ENCODE results near the gene ITGB1BP1. TPM values are rescaled to one million over a fixed set of nuclear protein-coding genes. Genes with fewer than 3 reads are reported as not detected.
A peak's percentile ranks its signal among the peaks of the same experiment; 100 is the strongest.

Gene ITGB1BP1
- total and polyA plus RNA-seq, 9 donors = 43.3 to 107 (median 84.7) TPM

DNA sequence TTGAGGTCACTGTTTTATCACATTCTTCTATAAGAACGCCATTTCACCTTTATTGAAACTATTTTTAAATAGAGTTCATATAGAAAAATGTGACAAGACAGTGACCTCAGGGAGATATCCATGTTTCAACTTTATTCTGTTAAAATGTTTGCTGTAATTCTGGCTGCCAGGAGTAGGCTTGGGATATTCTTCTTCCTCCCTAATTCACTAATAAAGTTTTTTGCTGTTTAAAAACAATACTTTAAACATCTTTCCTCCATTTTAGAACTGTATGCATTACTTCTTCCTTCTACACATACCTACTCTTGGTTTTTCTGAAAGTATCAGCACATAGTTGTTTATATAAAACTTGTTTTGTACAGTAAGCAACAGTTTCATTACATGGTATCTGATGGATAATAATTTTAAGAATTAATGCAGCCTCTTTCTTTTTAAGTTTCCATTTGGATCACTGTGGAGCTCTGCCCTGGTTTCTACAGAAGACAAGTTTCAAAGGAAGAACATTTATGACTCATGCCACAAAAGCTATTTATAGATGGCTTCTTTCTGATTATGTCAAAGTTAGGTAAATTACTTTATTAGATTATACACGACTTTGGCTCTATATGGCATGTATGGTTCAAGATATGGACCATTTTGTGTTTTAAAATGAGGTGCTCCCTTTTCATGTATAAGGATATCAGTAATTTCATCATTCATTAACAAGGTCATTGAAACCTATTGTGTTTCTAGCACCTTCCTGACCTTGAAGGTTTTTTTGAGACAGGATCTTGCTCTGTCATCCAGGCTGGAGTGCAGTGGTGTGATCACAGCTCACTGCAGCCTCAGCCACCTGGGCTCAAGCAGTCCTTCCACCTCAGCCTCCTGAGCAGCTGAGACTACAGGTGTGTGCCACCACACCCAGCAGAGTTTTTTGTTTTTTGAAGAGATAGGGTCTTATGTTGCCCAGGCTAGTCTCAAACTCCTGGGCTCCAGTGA is 7.3 kb upstream of the ITGB1BP1 start:
- WGBS (ENCODE audit: insufficient coverage) = no CpG with 5 or more reads among the region's 2 CpGs

DNA sequence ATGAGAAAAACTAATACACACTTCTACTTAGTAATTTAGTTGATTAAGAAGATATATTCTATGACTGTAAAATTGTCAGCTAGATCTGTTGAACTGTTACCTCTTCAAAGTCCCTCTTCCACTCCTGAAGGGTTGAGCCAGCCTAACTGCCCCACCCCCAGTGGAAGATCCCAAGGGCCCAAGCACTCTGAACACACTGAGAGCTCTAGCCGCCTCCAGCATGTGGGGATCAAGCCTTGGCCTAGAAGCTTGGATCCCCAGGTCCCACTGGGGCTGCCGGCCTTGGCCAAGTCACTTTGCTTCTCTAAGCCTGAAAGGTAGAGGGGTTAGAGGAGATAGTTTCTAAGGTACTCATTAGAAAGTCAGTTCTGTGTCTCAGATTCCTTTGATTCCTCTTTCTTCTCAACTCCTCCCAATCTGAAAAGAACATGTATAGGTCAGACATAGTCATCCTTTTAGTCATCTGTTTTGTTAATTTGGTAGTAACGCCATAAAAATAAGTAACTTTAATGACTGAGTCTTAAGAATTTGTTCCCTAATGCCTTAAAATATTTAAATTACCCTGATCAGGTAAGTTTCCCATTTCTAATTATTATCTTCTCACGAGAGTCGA is 5.7 kb upstream of the ITGB1BP1 start:
- Histone ChIP-seq H3K27ac (ENCODE audit: low read length) (no peak overlapping the region), H3K36me3 (ENCODE audit: control insufficient read depth, insufficient read depth, low read length) (peaks cover 32% of the 10 kb centered on the region)
- WGBS (ENCODE audit: insufficient coverage) = no CpG with 5 or more reads among the region's 5 CpGs

More for the DNA sequence above, 7.3 kb upstream of the ITGB1BP1 start:
- Histone ChIP-seq H3K4me3 (ENCODE audit: low read length) (no peak overlapping the region), H3K27me3 (ENCODE audit: control insufficient read depth, insufficient read depth, low read length) (no peaks in the 10 kb centered on the region), H3K27ac (ENCODE audit: low read length) (no peak overlapping the region), H3K36me3 (ENCODE audit: control insufficient read depth, insufficient read depth, low read length) (peaks cover 40% of the 10 kb centered on the region), H3K4me1 (ENCODE audit: control insufficient read depth, insufficient read depth, low read length) (no peaks in the 10 kb centered on the region), H3K9me3 (replicated peaks; ENCODE audit: control insufficient read depth, low read depth, low read length) (no peaks in the 10 kb centered on the region)
- no peak for DNase-seq

DNA sequence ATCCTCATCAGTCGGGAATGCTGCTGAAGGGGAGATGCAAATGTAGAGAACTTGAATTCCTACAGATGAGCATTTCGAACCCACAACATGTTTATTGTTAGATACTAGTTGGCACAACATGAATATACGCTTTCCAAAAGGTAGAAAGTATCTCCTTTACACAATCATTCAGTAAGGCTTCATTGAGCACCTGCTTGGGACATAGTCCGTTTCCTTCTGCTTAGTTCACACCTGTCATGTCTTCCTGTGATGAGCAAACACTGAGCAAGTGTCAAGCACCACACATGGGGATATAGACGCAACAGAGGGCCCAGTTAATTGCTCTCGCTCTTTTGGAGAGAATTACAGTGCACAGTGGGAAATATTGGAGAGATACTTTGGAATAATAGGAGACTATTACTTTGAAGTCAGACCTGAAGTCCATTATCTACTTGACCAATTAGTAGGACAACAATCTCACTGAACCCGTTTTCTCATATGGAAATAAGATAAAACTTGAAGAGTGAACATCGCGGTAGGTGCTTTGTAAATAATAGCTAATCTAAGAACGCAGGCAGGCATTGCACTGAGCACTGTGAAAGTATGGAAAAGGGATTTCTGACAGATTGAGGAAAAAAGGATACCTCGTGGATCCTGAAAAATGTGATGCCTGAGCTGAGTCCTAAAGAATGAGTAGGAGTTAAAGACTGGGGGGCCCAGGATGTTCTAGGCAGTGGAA is 1.3 kb upstream of the ITGB1BP1 start:
- DNase-seq = no peak
- H3K27me3 ChIP-seq (ENCODE audit: control insufficient read depth, insufficient read depth, low read length) = no peaks in the 10 kb centered on the region
- peak overlapping the region; percentile 96 for H3K27ac ChIP-seq (ENCODE audit: low read length)
- peak overlapping the region; percentile 98 for H3K4me3 ChIP-seq (ENCODE audit: low read length)
- peaks cover 8% of the 10 kb centered on the region for H3K36me3 ChIP-seq (ENCODE audit: control insufficient read depth, insufficient read depth, low read length)
- no peaks in the 10 kb centered on the region for H3K9me3 ChIP-seq (replicated peaks; ENCODE audit: control insufficient read depth, low read depth, low read length)
- H3K4me1 ChIP-seq (ENCODE audit: control insufficient read depth, insufficient read depth, low read length) = peaks cover 27% of the 10 kb centered on the region
- 77% methylated on average over 5 of the region's 11 CpGs for WGBS (ENCODE audit: insufficient coverage)

More for the DNA sequence above, 5.7 kb upstream of the ITGB1BP1 start:
- H3K4me3 ChIP-seq (ENCODE audit: low read length) = no peak overlapping the region
- H3K27me3 ChIP-seq (ENCODE audit: control insufficient read depth, insufficient read depth, low read length) = no peaks in the 10 kb centered on the region
- peaks cover 11% of the 10 kb centered on the region for H3K4me1 ChIP-seq (ENCODE audit: control insufficient read depth, insufficient read depth, low read length)
- H3K9me3 ChIP-seq (replicated peaks; ENCODE audit: control insufficient read depth, low read depth, low read length) = no peaks in the 10 kb centered on the region
- DNase-seq = no peak

DNA sequence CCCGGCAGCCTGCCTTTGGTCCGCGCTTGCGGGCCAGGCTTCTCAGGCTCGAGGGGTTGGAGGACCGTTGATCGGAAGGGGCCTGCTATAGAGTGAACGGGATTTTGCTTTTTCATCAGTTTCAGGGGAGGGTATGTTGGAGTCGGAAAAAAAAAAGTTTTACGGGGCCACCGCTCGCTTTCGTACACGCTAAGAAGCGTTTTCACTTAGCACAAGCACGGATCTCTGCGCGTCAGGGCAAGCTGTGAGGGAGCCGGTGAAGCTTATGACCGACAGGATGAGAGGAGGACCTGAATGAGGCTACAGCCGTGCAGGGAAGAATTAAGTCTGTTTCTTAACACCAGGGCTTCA is 569 bp upstream of the ITGB1BP1 start:
- Histone ChIP-seq H3K27ac (ENCODE audit: low read length) (peak overlapping the region; percentile 96), H3K4me1 (ENCODE audit: control insufficient read depth, insufficient read depth, low read length) (peaks cover 27% of the 10 kb centered on the region), H3K9me3 (replicated peaks; ENCODE audit: control insufficient read depth, low read depth, low read length) (no peaks in the 10 kb centered on the region), H3K27me3 (ENCODE audit: control insufficient read depth, insufficient read depth, low read length) (no peaks in the 10 kb centered on the region), H3K36me3 (ENCODE audit: control insufficient read depth, insufficient read depth, low read length) (peaks cover 6% of the 10 kb centered on the region), H3K4me3 (ENCODE audit: low read length) (peak overlapping the region; percentile 98)
- peak; percentile 33 for DNase-seq
- WGBS (ENCODE audit: insufficient coverage) = 0% methylated on average over 16 of the region's 21 CpGs

DNA sequence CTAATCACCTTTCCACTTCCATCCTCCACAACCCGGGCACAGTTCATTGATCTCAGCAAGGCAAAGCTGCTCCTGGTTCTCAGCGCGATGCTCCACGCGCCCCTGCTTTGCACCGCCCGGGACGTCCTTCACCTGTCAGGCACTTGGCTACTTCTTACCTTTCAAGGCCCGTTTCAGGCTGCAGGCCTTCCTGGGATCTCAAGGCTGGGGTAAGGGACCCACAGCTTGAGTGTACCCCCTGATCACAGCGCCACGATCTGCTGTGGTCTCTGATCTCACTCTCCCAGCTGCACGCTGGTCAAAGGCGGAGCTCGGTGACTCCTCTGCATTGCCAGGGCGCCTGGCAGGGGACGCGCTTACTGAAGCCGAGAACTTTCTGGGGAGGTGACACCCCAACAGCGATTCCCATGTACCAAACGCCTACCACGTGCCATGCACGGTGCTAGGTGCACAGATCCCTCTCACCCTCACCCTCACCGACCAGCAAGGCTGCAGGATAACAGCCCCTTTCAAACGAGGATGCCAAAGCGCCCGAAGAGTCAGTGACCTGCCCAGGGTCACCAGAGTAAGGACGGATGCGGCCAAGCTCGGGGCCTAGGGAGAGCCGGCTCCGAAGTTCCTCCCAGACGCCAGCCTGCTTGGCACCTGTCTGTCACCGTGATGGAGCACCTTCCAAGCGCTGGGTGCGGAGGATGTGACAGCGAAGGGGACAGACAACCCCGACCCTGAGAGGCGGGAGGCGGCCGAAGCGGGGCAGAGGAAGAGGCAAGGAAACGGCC is 818 bp downstream of the ITGB1BP1 start:
- 3% methylated on average over 41 of the region's 42 CpGs for WGBS (ENCODE audit: insufficient coverage)
- peak overlapping the region; percentile 71 for H3K27ac ChIP-seq (ENCODE audit: low read length)
- peak; percentile 45 for DNase-seq
- H3K9me3 ChIP-seq (replicated peaks; ENCODE audit: control insufficient read depth, low read depth, low read length) = no peaks in the 10 kb centered on the region
- no peaks in the 10 kb centered on the region for H3K27me3 ChIP-seq (ENCODE audit: control insufficient read depth, insufficient read depth, low read length)
- H3K36me3 ChIP-seq (ENCODE audit: control insufficient read depth, insufficient read depth, low read length) = peaks cover 5% of the 10 kb centered on the region
- H3K4me3 ChIP-seq (ENCODE audit: low read length) = peak overlapping the region; percentile 98
- peaks cover 27% of the 10 kb centered on the region for H3K4me1 ChIP-seq (ENCODE audit: control insufficient read depth, insufficient read depth, low read length)

DNA sequence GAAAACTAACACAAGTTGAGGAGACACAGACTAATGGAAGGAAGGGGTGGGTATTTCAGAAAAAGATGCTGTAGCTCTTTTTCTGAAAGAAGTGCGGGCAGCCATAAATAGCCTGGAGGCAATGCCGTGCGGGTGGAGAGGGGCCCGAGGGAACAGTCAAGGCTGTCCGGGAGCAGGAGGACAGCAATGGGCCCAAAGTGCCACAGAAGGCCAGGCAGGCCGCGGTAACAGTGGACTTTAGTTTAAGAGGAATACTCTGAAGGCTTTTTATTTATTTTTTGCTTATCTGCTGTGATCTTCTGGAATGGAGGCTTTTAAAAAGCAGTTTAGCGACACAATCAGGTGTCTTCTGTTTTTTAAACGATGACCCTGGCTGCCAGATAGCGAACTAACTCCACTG is 2.8 kb downstream of the ITGB1BP1 start:
- Histone ChIP-seq H3K27ac (ENCODE audit: low read length) (no peak overlapping the region), H3K36me3 (ENCODE audit: control insufficient read depth, insufficient read depth, low read length) (peaks cover 10% of the 10 kb centered on the region), H3K9me3 (replicated peaks; ENCODE audit: control insufficient read depth, low read depth, low read length) (no peaks in the 10 kb centered on the region), H3K4me1 (ENCODE audit: control insufficient read depth, insufficient read depth, low read length) (peaks cover 27% of the 10 kb centered on the region), H3K27me3 (ENCODE audit: control insufficient read depth, insufficient read depth, low read length) (no peaks in the 10 kb centered on the region), H3K4me3 (ENCODE audit: low read length) (no peak overlapping the region)
- WGBS (ENCODE audit: insufficient coverage) = 79% methylated on average over 10 of the region's 10 CpGs
- DNase-seq = no peak

DNA sequence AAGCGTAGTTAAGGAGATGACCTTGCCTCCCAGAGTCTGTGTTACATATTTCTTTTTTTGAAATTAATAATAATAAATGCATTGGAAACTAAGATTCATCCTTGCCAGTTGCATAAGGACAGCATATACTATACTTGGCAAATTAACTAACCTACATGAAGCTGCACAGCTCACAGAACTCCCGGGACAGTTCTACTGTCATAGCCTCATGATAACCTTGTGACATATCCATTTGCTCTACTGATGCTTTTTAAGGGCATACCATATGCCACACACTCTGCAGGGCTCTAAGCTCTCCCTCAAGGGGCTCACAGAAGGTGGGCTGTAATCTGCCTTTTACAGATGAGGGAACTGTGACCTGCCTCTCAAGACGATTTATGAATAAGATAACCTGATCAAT is 3.8 kb downstream of the ITGB1BP1 start:
- H3K9me3 ChIP-seq (replicated peaks; ENCODE audit: control insufficient read depth, low read depth, low read length) = no peaks in the 10 kb centered on the region
- no peaks in the 10 kb centered on the region for H3K27me3 ChIP-seq (ENCODE audit: control insufficient read depth, insufficient read depth, low read length)
- DNase-seq = no peak
- peaks cover 13% of the 10 kb centered on the region for H3K36me3 ChIP-seq (ENCODE audit: control insufficient read depth, insufficient read depth, low read length)
- peaks cover 20% of the 10 kb centered on the region for H3K4me1 ChIP-seq (ENCODE audit: control insufficient read depth, insufficient read depth, low read length)
- no peak overlapping the region for H3K4me3 ChIP-seq (ENCODE audit: low read length)
- H3K27ac ChIP-seq (ENCODE audit: low read length) = no peak overlapping the region
- WGBS (ENCODE audit: insufficient coverage) = 79% methylated on average over 2 of the region's 3 CpGs

DNA sequence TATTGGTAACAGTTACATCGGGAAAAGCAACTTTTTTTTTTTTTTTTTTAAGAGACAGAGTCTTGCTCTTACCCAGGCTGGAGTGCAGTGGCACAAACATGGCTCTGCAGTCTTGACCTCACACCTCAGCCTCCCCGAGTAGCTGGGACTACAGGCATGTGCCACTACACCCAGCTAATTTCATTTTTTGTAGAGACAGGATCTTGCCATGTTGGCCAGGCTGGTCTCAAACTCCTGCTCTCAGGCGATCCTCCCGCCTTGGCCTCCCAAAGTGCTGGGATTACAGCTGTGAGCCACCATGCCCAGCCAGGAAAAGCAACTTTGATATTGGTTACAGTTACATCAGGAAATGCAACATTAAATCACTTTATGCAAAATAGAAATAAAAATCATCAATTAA is 4.6 kb downstream of the ITGB1BP1 start:
- Histone ChIP-seq H3K9me3 (replicated peaks; ENCODE audit: control insufficient read depth, low read depth, low read length) (no peaks in the 10 kb centered on the region), H3K27me3 (ENCODE audit: control insufficient read depth, insufficient read depth, low read length) (no peaks in the 10 kb centered on the region), H3K4me1 (ENCODE audit: control insufficient read depth, insufficient read depth, low read length) (peaks cover 14% of the 10 kb centered on the region), H3K36me3 (ENCODE audit: control insufficient read depth, insufficient read depth, low read length) (peaks cover 19% of the 10 kb centered on the region), H3K27ac (ENCODE audit: low read length) (no peak overlapping the region), H3K4me3 (ENCODE audit: low read length) (no peak overlapping the region)
- 80% methylated on average over 4 of the region's 4 CpGs for WGBS (ENCODE audit: insufficient coverage)
- no peak for DNase-seq

DNA sequence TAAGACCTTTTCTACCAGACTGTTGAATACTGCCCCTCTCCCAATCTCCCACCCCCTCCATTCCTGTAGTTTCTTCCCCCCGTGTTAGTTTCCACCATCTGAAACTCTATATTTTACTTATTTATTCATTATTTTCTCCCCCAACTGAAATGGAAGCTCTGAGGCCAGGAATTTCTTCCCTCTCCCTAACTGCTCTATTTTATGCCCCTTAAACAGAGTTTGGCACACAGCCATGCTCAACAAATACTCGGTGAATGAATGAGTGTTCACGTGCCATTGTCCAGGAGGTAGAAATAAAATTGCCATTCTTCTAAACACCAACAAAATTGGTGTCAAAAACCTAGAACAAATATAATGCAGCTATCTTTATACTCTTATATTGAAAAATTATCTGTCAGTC is 5.6 kb downstream of the ITGB1BP1 start:
- H3K36me3 ChIP-seq (ENCODE audit: control insufficient read depth, insufficient read depth, low read length) = peaks cover 23% of the 10 kb centered on the region
- no peaks in the 10 kb centered on the region for H3K9me3 ChIP-seq (replicated peaks; ENCODE audit: control insufficient read depth, low read depth, low read length)
- no peak overlapping the region for H3K27ac ChIP-seq (ENCODE audit: low read length)
- no peak overlapping the region for H3K4me3 ChIP-seq (ENCODE audit: low read length)
- DNase-seq = no peak
- 57% methylated on average over 1 of the region's 3 CpGs for WGBS (ENCODE audit: insufficient coverage)
- H3K4me1 ChIP-seq (ENCODE audit: control insufficient read depth, insufficient read depth, low read length) = peaks cover 14% of the 10 kb centered on the region
- H3K27me3 ChIP-seq (ENCODE audit: control insufficient read depth, insufficient read depth, low read length) = no peaks in the 10 kb centered on the region
